Measurements from ENCODE around the gene POT1.
"Not testable (repeated sequence)": the region's sequence is repeated elsewhere in the genome, so short reads cannot be mapped to it uniquely, and the experiment has no call there.

The POT1 gene, protein sequence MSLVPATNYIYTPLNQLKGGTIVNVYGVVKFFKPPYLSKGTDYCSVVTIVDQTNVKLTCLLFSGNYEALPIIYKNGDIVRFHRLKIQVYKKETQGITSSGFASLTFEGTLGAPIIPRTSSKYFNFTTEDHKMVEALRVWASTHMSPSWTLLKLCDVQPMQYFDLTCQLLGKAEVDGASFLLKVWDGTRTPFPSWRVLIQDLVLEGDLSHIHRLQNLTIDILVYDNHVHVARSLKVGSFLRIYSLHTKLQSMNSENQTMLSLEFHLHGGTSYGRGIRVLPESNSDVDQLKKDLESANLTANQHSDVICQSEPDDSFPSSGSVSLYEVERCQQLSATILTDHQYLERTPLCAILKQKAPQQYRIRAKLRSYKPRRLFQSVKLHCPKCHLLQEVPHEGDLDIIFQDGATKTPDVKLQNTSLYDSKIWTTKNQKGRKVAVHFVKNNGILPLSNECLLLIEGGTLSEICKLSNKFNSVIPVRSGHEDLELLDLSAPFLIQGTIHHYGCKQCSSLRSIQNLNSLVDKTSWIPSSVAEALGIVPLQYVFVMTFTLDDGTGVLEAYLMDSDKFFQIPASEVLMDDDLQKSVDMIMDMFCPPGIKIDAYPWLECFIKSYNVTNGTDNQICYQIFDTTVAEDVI

DNA sequence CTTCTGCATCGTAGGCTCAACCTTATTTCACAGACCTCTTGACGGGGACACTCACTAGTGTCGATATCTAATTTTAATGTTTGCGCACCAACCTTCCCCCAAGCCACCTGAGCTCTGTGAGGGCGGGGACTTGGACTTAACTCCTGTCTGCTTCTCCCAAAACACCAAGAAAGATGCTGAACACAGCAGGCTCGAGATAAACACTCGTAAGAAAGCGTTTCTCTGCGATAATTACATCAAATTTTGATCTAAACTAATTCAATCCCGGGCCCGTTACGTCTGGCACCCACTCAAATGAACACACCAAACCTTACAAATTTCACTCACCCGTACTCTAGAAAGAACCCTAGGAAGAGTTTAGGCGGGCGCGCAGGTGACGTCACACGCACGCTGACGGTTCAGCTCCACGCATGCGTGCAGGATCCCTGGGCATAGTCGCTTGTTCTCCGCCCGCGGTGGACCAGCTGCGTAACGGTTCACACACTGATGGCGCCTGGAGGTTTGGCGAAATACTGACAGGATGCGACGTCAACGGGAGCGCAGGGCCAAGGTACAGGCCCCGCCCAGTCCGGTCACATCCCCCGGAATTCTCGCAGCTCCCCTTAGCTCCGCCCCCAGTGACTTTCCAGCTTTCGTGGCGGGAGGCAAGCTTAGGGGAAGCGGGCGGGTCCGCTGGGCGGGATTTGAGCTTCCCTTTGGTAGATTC lies at the start of gene POT1:
Gene POT1, minus strand, starts transcription at position 359 of the 706 bp plus-strand sequence. CDS start 32,652 bp downstream, outside the sequence.
- DNase-seq (ENCODE audit: low spot score) = peak; percentile 98

DNA sequence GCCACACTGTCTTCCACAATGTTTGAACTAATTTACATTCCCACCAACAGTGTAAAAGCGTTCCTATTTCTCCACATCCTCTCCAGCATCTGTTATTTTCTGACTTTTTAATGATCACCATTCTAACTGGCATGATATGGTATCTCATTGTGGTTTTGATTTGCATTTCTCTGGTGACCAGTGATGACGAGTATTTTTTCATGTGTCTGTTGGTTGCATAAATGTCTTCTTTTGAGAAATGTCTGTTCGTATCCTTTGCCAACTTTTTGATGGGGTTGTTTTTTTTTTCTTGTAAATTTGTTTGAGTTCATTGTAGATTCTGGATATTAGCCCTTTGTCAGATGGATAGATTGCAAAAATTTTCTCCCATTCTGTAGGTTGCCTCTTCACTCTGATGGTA lies 45.5 kb upstream of the POT1 start:
- DNase-seq (ENCODE audit: low spot score) = not testable (repeated sequence)

DNA sequence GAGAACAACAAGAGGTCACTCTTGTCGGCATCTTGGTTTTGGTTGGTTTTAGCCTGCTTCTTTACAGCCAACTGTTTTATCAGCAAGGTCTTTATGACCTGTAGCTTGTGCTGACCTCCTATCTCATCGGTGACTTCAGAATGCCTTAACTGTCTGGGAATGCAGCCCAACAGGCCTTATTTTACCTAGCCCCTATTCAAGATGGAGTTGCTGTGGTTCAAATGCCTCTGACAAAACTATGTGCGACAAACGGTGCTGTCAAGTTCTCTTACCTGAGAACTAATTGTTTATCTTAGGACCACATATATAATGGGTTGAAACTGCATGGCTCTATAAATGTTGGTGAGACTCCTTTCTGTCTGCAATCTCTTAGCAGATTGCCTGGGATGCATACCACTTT lies 35.9 kb upstream of the POT1 start:
- DNase-seq (ENCODE audit: low spot score) = no peak

DNA sequence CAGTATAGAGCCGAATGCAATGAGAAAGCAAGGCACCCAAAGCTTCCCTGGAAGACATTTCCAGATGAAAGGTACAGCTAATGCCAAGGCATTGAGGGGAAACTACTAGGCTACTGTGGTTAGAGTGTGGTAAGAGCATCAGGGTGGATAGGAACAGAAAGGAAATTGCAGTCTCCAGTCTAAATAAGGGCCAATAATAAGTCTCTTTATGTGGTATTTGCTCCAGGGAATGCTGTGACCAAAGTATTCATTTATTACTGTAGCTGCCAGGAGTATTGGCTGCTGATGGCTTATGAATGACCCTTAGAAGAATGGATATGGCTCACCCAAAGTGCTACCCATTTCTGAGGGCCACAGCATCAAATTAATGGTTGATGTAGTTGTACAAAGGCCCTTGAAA lies 30.1 kb upstream of the POT1 start:
- no peak for DNase-seq (ENCODE audit: low spot score)

DNA sequence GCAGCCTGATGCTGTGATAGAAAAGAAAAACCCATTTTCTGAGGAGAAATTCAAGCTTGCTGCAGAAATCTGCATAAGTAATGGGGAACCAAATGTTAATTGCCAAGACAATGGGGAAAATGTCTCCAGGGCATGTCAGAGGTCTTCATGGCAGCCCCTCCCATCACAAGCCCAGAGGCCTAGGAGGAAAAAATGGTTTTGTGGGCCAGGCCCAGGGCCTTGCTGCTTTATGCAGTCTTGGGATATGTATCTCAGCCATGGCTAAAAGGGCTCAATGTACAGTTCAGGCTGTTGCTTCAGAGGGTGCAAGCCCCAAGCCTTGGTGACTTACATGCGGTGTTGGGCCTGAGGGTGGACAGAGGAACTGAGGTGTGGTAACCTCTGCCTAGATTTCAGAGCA lies 28.3 kb upstream of the POT1 start:
- DNase-seq (ENCODE audit: low spot score) = not testable (repeated sequence)

DNA sequence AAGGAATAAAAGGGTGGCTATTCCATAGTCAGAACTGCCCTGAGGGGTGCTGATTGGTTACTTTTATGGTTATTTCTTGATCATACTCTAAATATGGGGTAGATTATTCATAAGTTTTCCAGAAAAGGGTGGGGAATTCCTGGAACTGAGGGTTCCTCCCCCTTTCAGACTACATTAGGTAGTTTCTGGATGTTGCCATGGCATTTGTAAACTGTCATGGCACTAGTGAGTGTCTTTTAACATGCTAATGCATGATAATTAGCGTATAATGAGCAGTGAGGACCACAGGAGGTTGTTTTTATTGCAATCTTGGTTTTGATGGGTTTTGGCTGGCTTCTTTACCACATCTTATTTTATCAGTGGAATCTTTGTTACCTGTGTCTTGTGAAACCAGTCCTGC lies 26.5 kb upstream of the POT1 start:
- no peak for DNase-seq (ENCODE audit: low spot score)

DNA sequence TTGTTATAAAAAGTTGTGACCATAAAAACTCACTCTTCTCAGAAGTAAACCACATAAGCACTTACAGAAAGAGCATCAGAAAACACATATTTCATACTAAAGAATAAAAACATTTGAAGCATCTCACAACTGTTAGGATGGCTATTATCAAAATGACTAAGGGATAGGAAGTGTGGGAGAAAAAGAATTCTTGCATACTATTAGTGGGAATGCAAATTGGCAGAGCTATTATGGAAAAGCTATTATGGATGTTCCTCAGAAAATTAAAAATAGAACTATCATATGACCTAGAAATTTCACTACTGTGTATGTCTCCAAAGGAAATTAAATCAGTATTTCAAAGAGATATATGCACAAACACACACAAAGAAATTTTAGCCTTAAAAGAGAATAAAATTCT lies 25.2 kb upstream of the POT1 start:
- no peak for DNase-seq (ENCODE audit: low spot score)

DNA sequence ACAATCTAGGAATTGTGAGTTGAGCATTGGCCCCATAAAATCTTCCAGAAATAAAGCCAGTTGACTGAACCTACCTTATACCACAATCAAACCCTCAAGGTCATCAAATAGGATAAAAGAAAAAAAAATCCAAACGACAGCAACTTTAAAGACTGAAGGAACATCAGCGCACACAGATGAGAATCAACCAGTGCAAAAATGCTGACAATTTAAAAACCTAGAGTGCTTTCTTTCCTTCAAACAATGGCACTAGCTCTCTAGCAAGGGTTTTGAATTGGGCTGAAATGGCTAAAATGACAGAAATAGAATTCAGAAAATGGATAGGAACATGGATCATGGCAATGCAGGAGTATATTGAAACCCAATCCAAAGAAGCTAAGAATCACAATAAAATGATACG lies 16.1 kb upstream of the POT1 start:
- no peak for DNase-seq (ENCODE audit: low spot score)

DNA sequence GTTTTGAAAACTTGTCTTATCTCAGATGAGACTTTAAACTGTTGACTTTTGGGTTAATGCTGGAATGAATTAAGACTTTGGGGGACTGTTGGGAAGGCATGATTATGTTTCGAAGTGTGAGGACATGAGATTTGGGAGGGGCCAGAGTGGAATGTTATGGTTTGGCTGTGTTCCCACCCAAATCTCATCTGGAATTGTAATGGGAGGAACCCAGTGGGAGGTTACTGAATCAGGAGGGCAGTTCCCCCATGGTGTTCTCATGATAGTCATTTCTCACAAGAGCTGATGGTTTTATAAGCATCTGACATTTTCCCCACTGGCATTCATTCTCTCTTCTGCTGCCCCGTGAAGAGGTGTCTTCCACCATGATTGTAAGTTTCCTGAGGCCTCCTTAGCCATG lies 13.8 kb upstream of the POT1 start:
- DNase-seq (ENCODE audit: low spot score) = no peak

DNA sequence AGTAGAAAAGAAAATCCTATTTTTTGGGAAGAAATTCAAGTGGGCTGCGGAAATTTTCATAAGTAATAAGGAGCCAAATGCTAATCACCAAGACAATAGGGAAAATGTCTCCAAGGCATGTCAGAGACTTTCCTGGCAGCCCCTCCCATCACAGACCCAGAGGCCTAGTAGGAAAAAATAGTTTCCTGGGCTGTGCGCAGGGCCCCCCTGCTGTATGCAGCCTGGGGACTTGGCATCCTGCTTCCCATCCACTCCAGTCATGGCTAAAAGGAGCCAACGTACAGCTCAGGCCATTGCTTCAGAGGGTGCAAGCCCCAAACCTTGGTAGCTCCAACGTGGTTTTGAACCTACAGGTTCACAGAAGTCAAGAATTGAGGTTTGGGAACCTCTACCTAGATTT lies 12.8 kb upstream of the POT1 start:
- no peak for DNase-seq (ENCODE audit: low spot score)

DNA sequence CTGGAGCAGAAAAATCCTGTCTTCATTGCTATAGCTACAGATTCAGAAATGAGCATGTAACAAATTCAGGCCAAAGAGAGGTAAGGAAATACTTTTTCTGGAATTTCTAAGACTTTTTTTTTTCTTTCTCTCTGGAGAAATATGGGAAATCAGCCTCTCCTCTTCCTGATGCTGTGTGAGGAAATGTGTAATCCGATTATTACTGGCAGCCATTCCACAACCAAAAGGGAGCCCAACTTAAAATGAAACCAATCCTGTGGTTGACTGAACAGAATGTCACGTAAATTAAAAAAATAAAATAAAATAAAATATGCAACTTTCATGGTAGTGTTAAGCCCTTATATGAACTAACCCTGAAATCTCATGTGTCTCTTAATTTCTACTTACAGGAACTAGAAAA lies 10.7 kb upstream of the POT1 start:
- DNase-seq (ENCODE audit: low spot score) = no peak

DNA sequence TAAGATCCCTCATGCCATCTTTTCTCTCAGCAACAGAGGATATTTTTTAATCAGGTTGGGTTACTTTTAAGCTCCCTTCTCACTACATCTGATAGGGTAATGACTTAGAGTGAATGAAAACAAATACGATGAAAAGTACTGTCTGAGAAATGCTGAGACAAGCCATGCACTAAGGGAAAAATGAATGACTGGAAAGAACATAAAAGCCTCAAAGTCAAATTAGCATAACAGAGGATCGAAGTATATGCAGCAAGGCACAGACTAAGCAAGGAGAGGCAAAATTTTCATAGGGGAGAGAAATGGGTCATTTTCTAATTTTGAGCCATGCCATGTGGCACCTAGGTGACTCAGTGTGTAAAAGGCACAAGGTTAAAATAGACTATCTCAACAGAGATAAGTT lies 8.5 kb upstream of the POT1 start:
- no peak for DNase-seq (ENCODE audit: low spot score)

DNA sequence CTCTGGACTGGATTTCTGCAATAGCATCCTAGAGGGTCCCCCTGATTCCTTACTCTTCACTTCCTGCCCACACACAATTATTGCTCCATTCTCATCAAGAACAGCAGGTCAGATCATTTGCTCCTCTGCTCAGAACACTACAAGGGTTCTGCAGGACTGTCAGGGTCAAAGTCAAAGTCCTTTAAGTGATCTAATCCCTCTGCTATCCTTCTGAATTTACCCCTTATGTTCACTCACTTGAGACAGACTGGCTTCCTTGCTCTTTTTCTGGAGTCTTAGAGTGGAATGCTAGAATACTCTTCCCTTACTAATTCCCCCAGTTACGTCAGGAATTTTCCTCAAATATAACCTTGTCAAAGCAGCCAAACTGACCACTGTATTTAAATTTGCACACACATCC lies 7.5 kb upstream of the POT1 start:
- DNase-seq (ENCODE audit: low spot score) = no peak

DNA sequence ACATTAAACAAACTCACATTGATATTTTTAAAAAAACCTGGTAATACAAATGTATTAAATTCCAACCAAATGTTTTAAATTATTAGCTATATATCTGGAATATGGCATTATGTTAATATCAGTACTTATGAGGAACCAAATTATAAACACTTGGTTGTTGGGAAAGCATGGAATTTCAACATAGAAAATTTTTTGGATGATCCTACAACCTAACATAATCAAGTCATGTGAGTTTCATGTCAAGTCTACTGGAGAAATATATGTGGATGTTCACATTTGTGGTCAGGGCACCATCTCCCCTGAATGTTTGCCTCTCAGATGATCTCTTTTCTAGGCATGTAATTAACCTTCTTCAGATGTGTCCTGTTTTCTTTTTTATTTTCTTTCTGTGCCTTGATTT lies 5.2 kb upstream of the POT1 start:
- DNase-seq (ENCODE audit: low spot score) = no peak

DNA sequence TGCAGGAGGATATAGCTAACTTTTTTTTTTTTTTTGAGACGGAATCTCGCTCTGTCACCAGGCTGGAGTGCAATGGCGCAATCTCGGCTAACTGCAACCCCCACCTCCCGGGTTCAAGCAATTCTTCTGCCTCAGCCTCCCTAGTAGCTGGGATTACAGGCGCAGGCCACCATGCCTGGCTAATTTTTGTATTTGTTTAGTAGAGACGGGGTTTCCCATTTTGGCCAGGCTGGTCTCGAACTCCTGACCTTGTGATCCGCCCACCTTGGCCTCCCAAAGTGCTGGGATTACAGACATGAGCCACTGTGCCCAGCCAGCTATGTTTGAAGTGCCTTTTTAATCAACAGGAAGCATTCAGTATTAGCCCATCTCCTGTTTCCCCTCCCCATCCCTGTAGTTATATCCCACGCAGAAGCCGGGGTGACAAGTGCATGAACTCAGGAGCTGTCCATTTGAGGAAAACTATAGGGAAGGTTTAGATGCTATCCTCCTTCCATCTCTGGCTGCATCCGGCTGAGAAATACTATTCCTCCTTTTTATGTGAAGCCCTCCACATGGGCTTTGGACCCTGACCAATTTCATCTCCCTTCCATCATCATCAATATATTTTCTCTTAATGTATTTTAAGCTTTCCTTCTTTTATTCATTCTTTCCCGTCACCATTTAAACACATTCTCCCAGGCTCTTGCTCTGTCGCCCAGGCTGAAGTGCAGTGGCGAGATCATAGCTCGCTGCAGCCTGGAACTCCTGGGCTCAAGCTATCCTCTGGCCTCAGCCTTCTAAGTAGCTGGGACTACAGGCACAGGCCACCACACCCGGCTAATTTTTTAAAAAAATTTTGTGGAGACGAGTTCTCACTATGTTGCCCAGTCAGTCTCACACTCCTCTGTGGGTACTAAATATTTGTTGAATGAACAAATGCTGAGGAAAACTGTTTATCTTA lies 1.3 kb upstream of the POT1 start:
- DNase-seq (ENCODE audit: low spot score) = no peak

DNA sequence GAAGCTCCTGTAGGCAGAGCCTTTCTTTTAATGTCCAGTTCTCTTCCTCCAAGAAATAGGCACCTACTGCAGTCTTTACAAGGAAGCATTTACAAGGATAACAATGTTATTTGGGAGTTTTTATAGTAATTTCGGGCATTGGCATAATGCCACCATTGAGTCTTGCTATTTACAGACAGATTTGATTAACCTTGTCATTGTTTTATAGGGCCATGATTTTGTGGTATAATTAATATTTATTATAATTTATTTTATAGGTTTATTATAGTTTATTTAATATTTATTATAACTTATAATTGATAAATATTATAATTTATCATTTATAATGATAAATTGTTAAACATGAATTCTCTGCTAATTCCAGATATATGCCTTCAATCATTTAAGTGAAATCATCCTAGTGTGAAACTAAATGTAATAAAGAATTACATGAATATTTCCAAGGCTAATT lies 573 bp upstream of the POT1 start:
- no peak for DNase-seq (ENCODE audit: low spot score)

DNA sequence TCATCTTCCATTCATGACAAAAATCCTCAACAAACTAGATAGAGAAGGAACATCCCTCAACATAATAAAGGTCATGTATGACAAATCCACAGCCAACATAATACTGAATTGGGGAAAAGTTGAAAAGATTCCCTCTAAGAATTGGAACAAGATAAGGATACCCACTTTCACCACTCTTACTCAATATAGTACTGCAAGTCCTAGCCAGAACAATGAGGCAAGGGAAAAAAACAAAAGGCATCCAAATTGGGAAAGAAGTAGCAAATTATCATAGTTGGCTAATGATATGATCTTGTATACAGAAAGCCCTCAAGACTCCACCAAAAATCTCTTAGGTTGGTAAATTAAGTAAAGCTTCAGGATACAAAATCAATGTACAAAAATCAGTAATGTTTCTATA lies 4.7 kb downstream of the POT1 start:
- DNase-seq (ENCODE audit: low spot score) = no peak

DNA sequence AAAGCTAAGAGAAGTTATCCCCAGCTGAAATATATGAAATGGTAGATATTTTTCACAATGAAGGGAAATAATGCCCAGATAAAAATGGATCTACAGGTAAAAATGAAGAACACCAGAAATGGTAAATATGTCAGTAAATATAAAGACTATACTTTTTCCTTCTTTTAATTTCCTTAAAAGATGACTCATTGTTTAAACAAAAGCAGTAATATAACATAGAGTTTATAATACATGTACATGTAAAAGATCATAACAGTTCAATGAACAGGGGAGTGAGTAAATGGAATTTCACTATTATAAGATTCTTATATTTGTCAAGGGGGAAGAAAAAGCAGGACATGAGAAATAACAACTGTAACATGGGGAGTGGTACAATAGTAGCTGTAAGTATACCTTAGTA lies 7.4 kb downstream of the POT1 start:
- no peak for DNase-seq (ENCODE audit: low spot score)

DNA sequence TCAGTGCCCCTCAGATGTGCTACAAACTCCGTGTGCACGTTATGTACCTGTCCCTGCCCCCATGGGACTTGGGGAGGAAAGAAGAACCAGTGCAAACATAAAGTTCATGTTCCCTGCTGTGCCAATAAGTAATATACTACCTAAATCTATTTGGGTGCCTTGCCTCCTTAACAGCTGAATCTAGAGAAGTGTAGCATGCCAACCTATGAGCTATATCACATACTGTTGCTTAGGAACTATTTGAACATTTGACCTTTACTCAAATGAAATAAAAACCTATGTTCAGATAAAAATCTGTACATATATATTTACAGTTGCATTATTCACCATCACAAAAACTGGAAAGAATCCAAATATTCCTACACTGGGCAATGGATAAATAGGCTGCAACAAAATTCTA lies 9.8 kb downstream of the POT1 start:
- no peak for DNase-seq (ENCODE audit: low spot score)

DNA sequence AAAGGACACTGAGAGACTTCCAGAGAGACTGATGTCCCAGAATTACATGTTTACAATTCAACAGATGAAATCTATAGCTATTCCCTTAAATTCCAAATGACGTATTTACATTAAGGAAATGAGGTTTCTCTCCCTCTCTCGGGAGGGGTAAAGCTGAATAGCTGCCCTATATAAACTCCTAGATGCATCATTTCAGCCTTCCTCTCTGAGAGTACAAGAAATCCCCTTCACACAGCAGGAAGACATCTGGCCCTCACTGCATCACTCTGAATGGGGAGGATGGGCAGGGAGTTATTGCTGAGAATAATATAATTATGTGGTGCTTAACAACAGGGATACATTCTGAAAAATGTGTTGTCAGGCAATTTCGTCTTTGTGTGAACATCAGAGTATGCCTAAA lies 11.0 kb downstream of the POT1 start:
- DNase-seq (ENCODE audit: low spot score) = peak; percentile 21

DNA sequence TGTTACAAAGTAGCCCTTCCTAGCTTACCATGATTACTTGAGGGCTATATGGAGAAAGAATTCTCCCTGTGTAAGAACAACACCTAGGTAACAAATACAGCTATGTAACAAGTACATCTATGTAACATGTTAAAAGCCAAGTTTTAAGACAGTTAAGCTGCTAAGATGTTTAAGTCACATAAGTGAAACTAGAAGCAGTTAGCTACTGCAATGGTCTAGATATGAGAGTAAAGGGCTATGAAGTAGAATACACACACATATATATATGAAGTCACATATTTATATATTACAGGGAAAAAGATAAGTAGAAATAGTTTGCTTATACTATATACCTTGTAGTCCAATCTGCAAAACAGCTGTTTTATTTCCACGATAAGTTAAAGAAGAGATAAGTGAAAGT lies 14.4 kb downstream of the POT1 start:
- DNase-seq (ENCODE audit: low spot score) = no peak

DNA sequence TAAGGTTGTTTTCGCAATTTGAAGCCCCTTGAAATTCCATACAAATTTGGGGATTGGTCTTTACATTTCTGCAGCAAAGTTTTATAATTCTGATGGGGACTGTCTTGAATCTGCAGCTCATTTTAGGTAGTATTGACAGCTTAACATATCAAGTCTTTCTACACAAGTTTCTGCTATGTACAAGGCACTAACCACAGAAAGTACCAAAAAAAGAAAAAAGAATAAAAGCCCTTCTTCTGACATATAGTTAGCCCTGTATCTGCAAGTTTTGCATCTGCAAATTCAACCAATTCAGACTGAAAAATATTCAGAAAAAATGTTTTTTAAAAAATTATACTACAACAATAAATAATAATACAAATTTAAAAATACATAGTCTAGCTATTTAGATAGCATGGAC lies 15.3 kb downstream of the POT1 start:
- DNase-seq (ENCODE audit: low spot score) = no peak
